GM13977 (cell line): ENCODE results near the gene SET.

Experiments used
- DNase-seq: peaks from one replicate; pipeline ENCODE4 v3.0.0; 2012; ENCODE audit warnings: low spot score
- CTCF ChIP-seq: IDR thresholded peaks from 2 replicates; pipeline ENCODE4 v1.5.1; 2012; ENCODE audit warnings: mild to moderate bottlenecking, control low read depth; ENCODE audit not compliant: insufficient read depth; ENCODE audit errors: extremely low read depth, missing control alignments
- in situ Hi-C: fragments of 300-500 bp; cut with MboI; formaldehyde crosslinking; loops from one replicate; pipeline ENCODE4 v1.12.0; 2022; ENCODE audit warnings: low sequenced_read_pairs, low pct_unique_long_range_greater_than_20kb, mixed read lengths, inconsistent platforms; ENCODE audit not compliant: unreplicated experiment

Gene SET

GRCh38 chr9:128701227-128701854, 12.3 kb downstream of the SET start:
- in situ Hi-C loops, result no loop called here

GRCh38 chr9:128702445-128702948, 13.5 kb downstream of the SET start, which contains the start of gene PKN3:
Gene PKN3, plus strand, starts transcription at chr9:128702503. Its CDS starts 413 bp downstream, at chr9:128702916.
- in situ Hi-C loops, result no loop called here

More at GRCh38 chr9:128701227-128701854, 12.3 kb downstream of the SET start:
- no peak for TF ChIP-seq CTCF
- no peak for DNase-seq

GRCh38 chr9:128702949-128703615, 14.1 kb downstream of the SET start:
- no peak for TF ChIP-seq CTCF
- in situ Hi-C loops, result no loop called here
- peak; percentile 74 for DNase-seq

More at GRCh38 chr9:128702445-128702948, 13.5 kb downstream of the SET start, which contains the start of gene PKN3:
- peak; percentile 90 for TF ChIP-seq CTCF
- DNase-seq, result peak; percentile 97

- DNase-seq, result no peak
- in situ Hi-C loops, result no loop called here
- no peak for TF ChIP-seq CTCF
Measured at GRCh38 chr9:128703616-128704355, 14.8 kb downstream of the SET start.

- DNase-seq, result no peak
- no peak for TF ChIP-seq CTCF
- in situ Hi-C loops, result no loop called here
Measured at GRCh38 chr9:128704356-128704670, 15.3 kb downstream of the SET start.
